RPMI8226 (cell line): ENCODE results near the gene IL10RA.

Experiments
- DNase-seq: peaks from one replicate; pipeline ENCODE4 v3.0.0-alpha.2; 2015

IL10RA gene

GRCh38 chr11:118008271-118008911 is 22.2 kb downstream of the IL10RA start:
- DNase-seq = no peak

- peak; percentile 43 for DNase-seq
Measured at GRCh38 chr11:118009864-118010737, 23.9 kb downstream of the IL10RA start.

GRCh38 chr11:118010738-118011461 is 24.7 kb downstream of the IL10RA start:
- DNase-seq = peak; percentile 98

- DNase-seq = peak; percentile 90
Measured at GRCh38 chr11:118012083-118012669, 26.0 kb downstream of the IL10RA start.

- no peak for DNase-seq
Measured at GRCh38 chr11:118014022-118014421, 27.8 kb downstream of the IL10RA start.

GRCh38 chr11:118015385-118015841 is 29.2 kb downstream of the IL10RA start:
- no peak for DNase-seq

GRCh38 chr11:118016104-118016503 is 29.9 kb downstream of the IL10RA start:
- no peak for DNase-seq

GRCh38 chr11:118017111-118017510 is 30.9 kb downstream of the IL10RA start:
- no peak for DNase-seq

GRCh38 chr11:118017631-118018315 is 31.6 kb downstream of the IL10RA start:
- no peak for DNase-seq

- no peak for DNase-seq
Measured at GRCh38 chr11:118018401-118018800, 32.2 kb downstream of the IL10RA start.

- no peak for DNase-seq
Measured at GRCh38 chr11:118021146-118021545, 35.0 kb downstream of the IL10RA start.

- no peak for DNase-seq
Measured at GRCh38 chr11:118027694-118028093, 41.5 kb downstream of the IL10RA start.

GRCh38 chr11:118028626-118029025 is 42.4 kb downstream of the IL10RA start:
- no peak for DNase-seq

GRCh38 chr11:118033443-118033842 is 47.2 kb downstream of the IL10RA start:
- no peak for DNase-seq

- DNase-seq = no peak
Measured at GRCh38 chr11:118042141-118042540, 55.9 kb downstream of the IL10RA start.

GRCh38 chr11:118042796-118043195 is 56.6 kb downstream of the IL10RA start:
- DNase-seq = no peak

GRCh38 chr11:118045191-118045590 is 59.0 kb downstream of the IL10RA start:
- no peak for DNase-seq

GRCh38 chr11:118046051-118046963 is 60.1 kb downstream of the IL10RA start:
- DNase-seq = no peak

GRCh38 chr11:118046964-118047700 is 60.9 kb downstream of the IL10RA start:
- DNase-seq = no peak

- no peak for DNase-seq
Measured at GRCh38 chr11:118047749-118048148, 61.6 kb downstream of the IL10RA start.
